Measurements from ENCODE around the gene ZC3H6.
"Not testable (repeated sequence)": the region's sequence is repeated elsewhere in the genome, so short reads cannot be mapped to it uniquely, and the experiment has no call there.

The ZC3H6 gene

DNA sequence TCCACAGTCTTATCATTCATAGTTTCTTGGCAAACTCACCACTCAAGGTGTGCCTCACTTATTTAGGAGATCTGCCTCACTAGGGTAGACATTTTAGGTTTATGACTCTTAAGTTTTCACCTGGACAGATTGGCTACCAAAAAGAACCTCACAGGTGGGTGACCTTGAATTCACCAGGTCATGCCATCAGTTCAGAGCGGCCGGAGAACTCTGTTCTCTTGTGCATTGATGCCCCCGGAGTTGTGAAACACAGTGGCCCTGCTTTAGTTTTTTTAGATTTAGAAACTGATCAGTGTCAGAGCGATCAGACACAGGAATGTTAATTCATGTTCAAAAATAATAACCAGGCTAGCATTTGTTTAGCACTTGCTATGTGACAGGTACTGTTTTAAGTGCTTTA, 6.7 kb downstream of the ZC3H6 start:
- DNase-seq, result not testable (repeated sequence)

DNA sequence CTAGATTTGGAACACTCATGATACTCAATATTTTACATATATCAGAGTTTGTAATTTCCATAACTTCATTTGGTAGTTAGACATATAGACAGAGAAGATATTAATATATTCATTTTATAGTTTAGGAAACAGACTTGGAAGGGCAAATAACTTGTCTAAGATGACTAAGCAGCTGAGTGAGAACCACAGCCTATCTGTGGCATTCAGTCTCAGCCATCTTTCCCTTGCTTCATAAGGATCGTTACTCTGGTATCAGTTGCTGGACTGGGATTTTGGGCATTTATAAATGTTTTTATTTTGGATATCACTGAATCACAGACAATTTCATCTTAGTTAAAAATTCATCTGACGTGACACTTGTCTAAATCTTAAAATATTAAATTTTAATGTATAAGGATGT, 8.1 kb downstream of the ZC3H6 start:
- not testable (repeated sequence) for DNase-seq

GRCh38 chr2:112290088-112290487, 14.7 kb downstream of the ZC3H6 start:
- no peak for DNase-seq

DNA sequence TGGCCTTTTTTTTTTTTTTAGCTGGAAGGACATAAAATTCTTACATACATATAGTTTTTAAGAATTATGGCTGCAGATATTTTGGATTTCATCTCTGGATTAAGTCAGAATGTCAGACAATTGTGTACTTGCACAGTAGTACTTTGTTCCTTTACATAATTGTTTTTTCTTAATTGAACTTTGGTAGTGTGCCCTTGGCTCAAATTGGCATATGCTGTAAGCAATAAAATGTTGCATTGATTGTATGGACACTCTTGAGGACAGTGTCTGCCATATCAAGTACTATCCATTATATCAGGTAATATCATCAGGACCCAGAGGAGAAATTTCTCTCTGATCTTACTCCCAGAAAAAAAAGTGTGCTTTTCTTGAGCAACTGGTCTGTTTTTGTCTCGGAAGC, 15.3 kb downstream of the ZC3H6 start:
- no peak for DNase-seq

- DNase-seq, result no peak
These were observed 18.4 kb downstream of the ZC3H6 start for GRCh38 chr2:112293636-112294401.

DNA sequence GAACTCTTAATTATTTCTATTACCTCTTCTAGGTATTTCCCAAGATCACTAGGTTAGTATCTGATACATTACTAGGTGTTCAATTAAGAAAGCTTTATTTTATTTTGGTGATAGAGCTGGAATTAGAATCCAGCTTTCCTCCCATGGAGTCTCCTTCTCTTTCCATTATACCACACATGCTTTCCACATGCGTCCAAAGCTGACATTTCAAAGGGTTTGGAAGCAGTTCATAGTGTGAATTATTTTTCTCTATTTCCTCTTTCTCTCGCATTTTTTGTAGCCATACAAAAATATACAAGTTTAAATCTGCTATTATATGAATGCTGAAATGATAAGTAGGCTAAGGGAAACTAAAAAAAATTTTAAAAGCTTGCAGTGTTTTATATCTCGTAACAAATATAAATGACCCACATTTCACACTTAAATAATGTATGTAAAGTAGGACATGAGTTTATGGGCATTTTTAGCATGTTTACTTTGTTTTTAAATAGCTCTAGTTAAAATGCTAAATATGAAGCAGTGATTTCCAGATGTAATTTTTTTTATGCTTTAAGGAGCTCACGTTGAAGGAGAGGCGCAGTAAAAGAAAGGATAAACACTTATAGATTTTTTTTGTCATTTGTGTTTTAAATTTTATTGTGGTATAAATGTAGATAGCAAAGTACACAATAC, 20.1 kb downstream of the ZC3H6 start:
- no peak for DNase-seq

DNA sequence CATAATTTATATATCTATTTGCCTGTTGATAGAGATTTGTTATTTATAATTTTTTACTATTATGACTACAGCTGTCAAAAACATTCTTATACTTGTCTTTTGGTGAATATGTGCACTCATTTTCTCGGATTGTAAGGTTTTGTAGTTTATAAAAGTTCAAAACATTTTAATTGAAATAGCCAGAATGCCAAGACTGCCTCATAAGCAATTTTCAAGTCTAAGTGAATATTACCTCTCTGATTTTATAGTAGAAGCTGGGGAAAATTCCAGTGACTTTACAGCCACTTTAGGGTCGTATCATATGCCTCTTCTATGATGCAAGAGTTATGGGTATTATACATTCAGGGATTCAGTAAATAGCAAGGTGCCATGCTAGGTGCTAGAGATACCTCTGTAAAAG, 21.0 kb downstream of the ZC3H6 start:
- no peak for DNase-seq

GRCh38 chr2:112301171-112301584, 25.8 kb downstream of the ZC3H6 start:
- DNase-seq, result no peak

DNA sequence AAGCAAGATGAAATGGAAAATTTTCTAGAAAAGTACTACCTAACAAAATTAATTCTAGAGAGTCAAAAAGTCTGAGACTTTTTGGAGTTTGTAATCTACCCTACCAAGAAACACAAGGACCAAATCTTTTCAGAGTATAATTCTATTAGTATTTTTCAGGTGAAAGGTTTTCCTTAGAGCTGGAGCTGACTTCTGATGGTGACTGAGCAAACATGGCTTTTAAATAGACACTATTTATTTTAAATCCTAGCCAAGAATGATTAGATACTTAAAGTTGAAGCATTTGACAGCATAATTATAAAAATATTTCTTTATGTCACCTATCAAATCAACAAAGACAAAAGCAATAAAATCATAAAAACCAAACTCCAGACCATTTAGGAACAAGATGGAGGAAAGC, 26.6 kb downstream of the ZC3H6 start:
- DNase-seq, result no peak

- no peak for DNase-seq
These were observed 29.0 kb downstream of the ZC3H6 start for GRCh38 chr2:112304298-112304941.

DNA sequence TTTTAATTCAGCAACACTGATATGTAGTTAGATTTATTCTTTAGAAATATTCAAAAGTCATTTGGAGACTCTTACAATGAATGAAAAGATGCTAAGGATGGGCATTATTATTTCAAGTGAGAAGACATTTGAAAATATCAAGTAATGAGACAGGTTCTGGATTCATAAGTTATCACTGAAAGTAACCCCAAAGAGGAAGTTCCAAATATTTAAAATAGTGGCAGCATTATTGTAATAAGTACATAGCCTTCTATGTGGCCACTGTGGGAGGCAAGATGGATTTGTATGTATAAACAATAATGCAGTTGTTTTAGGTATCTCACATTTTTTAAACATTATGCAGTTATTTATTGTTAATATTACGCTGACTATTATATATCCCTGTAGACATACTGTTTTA, 29.7 kb downstream of the ZC3H6 start:
- no peak for DNase-seq

DNA sequence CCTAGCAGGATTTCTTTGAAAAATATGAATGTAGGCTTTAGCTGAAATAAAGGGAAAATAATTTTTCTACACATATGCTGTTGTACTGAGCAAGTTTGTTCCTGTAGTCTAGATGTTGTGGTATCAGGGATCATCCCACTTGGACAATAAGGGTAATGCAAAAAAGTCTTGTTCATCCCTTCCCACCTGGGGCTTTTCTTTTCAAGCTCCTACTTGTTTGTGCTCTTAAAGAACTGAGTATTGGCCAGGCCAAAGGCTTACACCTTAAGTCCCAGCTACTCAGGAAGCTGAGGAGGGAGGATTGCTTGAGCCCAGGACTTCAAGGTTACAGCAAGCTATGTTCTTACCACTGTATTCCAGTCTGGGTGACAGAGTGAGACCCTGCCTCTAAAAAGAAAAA, 35.5 kb downstream of the ZC3H6 start:
- no peak for DNase-seq

GRCh38 chr2:112311932-112312331, 36.5 kb downstream of the ZC3H6 start:
- DNase-seq, result no peak

GRCh38 chr2:112312821-112313220, 37.4 kb downstream of the ZC3H6 start:
- DNase-seq, result no peak

DNA sequence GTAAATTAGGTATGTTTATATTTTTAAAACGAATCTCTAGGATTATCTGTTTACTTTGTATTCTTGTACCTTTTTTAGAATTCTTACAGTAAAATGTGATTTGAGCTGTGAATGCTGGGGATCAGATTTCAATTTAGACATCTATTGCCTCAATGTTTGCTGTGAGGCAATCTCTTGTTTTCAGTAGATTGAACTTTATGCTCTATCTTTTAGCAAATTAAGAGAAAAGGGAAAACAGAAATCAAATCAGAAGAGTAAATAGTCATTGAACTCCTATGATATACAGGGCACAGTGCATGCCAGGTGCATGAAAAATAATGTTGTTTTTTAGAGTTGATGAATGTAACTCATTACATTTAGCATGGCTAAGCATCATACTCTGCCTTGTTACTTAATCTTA, 39.5 kb downstream of the ZC3H6 start:
- no peak for DNase-seq

GRCh38 chr2:112317303-112318158, 42.1 kb downstream of the ZC3H6 start:
- DNase-seq, result no peak

GRCh38 chr2:112318515-112318914, 43.1 kb downstream of the ZC3H6 start:
- DNase-seq, result no peak

GRCh38 chr2:112321375-112322320, 46.3 kb downstream of the ZC3H6 start:
- DNase-seq, result no peak

GRCh38 chr2:112322919-112323318, 47.5 kb downstream of the ZC3H6 start:
- no peak for DNase-seq

DNA sequence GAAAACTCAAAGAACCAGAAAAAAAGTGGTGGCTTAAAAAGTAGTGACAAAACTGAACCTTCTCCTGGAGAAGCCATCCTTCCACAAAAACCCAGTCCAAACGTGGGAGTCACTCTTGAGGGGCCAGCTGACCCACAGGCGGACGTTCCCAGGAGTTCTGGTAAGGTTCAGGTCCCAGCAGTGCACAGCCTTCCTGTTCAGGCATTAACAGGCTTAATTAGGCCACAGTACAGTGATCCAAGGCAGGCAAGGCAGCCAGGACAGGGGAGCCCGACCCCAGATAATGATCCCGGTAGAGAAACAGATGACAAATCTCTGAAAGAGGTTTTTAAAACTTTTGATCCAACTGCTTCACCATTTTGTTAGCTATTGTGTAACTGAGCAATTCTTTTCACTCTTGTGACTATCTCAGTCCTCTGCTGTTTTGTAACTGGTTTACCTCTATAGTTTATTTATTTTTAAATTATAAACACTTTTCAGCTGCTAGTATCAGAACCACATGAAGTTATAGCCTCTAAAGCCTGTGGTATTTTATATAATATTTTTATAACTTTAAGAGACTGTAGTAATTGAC, 56.8 kb downstream of the ZC3H6 start:
- DNase-seq, result no peak

DNA sequence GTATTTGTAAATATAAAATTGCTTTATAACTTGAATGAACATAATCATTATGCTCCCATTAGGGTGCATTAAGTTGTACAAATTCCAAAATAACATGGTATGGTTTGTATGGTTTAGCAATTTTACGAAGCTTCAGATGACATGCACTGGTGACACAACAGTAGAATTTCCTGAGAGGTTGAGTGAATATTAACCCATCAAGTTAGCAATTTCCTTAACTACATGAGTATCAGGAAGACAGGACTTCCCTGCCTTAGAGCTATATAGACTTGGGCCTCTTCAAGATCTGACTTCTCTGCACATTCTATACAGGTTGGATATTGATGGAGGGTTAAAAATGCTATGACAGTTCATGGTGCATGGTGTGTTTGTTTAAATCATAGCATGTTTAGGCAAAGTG, 60.2 kb downstream of the ZC3H6 start:
- no peak for DNase-seq

DNA sequence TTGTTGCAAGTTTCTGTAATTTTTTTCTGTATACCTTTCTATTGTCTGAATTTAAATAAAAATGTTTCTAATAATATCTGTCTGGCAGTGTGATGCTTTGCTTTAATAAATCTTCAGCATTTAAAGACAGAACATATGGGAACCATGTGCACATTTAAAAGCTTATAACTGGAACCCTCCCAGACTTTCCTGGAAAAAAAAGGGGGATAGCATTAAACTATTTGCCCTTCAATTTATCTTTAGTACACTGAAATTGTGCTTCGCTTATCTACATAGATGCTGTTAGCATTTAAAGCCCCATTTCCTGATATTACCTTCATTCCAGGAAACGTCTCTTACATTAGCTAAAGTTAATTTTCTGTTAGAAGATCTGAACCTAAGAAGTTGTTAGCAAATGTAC, 64.6 kb downstream of the ZC3H6 start:
- no peak for DNase-seq

All from NCI-H2171 (cell line).